Measurements from ENCODE around the gene KLF7.
A peak's percentile ranks its signal among the peaks of the same experiment; 100 is the strongest.

The KLF7 gene

DNA sequence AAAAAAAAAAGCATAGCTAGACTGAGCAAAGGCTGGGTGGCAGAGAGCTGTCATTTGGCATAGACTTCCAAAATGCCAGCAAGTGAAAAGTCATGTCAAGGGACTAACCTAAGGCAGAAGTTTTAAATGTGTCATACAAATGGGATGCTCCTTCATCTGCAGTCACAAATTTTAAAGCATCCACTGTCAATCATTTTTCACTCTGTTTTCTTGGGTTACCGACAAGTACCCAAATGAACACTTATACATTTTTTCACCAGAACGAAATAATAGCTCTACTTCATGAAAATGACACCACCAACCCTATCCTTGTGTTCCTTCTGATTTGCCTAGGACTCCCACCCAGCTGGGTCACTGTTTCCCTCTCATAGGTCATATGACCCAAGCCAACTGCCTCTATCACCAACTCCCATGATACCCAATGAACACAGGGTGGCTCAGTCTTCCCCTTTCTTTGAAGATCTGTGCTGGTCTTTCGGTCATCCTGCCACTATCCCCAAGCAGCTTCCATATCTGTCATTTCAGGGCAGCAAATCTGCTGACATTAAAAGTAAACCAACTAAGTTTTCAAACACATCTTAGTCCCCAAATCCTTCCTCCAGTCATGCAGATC is 21.5 kb downstream of the KLF7 start:
- no peak for DNase-seq

DNA sequence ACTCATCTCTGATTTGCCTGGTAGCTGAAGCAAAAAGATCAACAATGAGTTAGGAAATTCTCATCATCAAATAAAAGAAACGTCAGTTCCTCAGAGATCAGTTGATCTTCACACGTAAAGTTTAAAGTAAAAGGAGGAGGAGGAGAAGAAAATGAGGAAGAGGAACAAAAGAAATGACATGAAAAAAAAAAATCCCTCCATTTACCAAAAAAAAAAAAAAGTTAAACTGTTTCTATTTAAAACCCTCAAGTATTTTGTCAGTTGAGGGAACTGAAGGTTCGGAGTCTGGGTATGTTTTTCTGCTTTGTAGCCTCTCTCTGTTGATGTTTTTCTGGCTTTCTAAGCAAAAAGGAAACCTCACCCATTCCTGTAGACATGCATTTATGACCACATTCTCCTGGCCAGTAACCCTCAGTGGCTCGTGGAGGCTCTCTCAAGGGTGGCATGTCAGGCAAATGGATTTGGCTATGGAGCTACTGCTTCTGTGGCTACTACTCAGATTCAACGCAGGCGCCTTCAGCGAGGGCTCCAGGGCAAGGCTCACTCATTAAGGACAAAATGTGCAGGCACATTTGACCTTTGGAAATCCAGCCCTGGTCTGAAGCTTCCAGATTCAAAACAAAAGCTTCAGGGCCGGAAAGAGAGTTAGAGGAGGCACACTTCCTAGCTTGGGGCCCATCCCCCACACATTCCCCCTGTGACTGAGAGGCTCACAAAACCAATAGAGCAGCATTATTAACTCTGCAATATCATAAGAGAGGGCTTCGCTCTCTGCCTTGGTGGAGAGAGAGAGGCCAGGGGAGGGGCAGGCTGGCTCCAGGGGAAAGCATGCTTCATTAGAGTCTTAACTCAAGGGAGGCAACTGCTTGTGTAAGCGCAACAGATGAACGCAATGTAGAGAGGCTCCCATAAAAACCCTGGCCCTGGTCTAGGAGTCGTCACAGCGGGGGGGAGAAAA is 22.3 kb downstream of the KLF7 start:
- DNase-seq: peak; percentile 75

DNA sequence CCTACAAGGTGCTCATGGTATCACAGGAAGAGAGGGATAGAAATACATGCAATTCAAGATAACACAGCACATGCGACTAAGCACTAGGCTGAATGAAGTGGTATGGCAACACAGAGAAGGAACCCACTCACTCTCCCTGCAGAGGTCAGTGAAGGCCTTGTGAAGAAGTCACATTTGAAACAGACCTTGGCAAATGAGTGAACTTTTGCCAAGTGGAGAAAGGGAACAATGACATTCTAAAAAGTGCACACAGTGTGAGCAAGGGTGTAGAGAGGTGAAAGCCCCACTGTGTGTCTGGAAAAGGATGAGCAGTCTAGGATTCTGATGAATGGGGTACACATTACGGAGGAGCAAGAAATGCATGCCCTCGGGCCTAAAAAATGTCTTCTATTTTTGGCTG is 23.3 kb downstream of the KLF7 start:
- peak; percentile 27 for DNase-seq

DNA sequence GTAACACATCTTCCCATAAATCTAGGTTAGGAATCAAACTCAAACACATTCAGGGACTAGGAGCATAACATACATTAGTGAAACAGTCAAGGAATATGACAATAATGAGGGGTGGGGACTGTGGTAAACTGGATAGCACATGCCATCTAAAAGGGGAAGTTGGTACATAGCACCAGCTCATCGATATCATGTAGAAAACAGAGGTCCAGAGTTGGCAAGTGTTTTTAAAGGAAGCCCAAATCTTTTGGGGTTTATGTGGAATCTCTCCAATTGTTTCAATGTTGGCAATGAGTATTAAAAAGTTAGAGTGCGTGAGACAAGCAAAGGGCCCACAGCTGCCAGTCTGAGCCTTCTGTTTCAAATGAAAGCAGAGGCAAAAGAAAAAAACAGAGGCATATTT is 24.4 kb downstream of the KLF7 start:
- DNase-seq: no peak

DNA sequence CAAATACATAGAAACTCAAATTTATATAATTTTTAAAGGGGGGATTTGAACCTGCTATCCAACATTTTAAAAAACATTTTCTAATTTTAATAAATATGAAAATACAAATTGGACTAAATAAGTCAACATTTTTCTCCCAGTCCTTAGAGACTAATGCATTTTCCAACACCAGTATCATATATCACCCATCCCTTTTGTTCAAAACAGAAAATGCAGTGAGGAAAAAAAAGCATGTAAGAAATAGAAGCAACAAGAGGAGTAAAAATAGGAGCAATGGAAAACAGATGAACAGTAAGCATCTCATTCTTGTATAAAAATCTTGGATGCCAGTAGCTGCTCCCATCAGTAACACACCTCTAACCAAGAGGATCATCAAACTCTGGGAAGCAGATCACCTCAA is 25.5 kb downstream of the KLF7 start:
- no peak for DNase-seq

DNA sequence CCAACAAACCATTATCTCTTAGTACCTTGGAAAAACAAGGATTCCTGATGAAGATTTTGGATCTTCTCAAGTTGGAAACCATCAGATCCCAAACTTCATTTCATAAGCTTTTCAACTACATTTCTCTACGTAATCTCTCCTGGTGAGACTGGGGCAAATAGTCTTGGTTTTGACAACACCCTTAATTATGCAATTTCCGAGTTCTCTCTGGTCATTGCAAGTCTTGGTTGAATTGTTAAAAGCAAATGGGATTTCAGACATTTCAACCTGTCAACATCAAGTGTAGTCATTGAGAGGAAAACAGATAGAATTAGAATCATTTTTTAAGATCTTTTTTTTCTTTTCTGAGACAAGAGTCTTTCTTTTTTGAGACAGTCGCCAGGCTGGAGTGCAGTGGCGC is 26.2 kb downstream of the KLF7 start:
- DNase-seq: no peak

DNA sequence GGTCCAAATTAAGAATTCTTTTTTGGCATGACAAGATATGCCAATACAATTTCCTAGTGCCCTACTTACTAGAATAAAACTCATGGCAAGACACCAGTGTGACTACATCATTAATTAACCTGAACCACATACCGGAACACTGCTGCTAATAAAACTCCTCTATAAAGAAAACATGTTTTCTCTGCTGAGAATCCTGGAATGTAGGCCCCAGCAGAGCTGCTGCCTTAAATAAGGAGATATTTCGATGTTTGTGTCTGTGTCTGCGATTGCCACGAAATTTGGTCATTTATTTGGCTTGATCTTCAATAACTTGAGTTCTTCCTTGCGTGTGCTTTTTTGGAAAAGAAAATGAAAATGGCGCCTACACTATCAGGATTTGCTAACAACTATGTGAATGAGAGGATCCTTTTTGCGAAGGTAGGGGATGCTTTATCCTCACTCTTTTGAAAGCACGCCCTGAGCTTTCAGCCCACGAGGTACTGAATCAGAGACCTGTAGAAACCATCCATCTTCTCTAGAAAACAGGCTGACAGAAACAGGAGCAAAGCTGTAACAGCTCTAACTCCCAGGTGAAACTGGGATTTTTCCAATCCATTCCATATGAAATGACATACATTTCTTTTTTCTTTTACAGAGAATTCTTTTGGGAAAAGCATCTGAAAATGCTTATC is 27.0 kb downstream of the KLF7 start:
- no peak for DNase-seq

DNA sequence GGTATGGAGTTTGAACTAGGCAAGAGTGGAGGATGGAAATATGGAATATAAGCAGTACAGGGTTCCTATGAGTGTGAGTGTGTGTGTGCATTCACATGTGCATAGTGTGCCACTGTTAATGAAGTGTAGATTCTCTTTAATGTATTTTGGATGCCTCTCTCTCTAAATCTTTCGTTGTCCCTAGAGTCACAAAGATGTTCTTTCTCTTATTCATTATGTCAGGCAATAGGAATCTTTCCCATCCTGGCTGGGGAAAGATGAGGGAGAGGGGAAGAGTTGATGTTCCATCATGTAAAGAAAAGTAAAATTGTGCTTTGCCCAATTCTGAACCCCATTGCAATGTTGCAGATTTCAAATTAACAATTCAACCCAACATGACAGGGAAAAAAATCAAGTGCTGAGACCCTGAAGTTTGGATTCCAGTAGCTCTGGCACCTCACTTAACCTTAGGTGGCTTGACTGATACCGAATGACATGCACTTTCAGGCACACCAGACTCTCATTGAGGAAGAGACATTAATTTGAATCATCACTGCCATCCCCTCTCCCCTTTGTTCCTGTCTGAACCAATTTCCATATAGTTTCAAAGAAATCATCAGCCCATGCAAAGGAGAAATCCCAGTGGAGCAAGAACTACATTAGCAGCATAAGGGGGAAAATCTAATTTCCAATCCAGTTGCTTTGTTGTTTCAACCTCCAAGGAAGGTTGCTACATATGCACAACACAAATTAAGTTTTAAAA is 28.0 kb downstream of the KLF7 start:
- DNase-seq: no peak

DNA sequence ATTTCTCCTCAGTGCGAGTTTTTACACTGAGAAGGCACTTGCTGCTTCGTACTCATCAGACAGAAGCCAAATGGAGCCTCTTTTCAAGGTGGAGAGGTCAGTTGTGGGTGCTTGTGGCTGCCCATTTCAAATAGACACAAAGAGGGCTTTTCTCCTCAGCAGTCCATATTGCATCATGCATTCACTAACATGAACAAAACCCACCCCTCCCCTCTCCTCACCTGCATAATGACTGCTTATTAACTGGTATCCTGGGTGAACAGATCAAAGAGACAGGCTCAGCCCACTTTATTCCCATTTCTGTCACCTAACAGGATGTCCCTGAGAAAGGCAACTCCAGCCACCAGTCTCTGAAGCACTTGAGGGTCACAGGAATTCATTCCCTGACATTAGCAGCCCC is 28.9 kb downstream of the KLF7 start:
- no peak for DNase-seq

DNA sequence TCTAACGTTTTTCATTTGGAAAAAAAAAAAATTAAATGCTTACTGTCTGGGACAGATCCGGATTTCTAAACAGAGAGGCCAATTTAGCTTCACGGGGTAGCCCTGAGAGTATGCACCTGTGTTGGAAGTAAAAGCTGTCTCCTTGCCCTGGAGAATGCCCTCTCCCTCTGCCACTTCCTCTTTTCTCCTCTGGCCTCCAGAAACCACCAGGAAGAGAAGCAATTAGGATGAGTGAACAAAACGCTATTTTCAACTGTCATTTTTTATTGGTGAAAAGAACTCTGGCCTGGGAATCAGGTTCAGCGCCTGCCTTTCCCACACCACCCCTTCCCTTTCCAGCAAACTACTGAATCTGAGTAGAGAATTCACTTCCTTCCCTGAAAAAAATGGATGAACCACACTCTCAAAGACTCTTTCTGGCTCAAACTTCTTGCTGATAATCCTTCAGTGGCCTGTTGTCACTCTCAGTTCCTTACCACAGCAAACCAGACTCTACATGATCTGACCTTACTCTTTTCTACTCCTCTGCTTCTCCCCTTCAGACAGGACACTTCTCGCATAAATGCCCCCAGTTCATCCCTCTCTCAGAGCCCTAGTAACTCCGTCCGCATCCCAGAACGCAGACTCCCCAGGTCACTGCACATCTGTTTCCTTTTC is 29.8 kb downstream of the KLF7 start:
- DNase-seq: no peak

DNA sequence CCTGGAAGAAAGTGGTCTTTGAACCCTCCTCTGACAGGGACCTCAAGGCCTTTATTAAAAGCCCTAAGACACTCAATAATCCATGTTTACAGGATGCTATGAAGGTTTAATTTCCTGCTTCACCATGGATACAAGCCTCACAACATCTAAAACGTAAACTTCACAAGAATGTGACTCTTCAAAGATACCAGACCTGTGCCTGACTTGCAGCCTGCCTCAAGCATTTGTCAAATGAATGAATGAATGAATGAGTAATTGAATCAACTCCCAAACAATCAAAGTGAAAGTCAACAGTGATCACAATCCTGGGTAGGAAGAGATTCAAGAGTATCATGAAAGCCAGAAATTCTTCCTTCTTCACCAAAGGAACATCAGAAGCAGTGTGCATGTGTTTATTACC is 30.4 kb downstream of the KLF7 start:
- DNase-seq: no peak

DNA sequence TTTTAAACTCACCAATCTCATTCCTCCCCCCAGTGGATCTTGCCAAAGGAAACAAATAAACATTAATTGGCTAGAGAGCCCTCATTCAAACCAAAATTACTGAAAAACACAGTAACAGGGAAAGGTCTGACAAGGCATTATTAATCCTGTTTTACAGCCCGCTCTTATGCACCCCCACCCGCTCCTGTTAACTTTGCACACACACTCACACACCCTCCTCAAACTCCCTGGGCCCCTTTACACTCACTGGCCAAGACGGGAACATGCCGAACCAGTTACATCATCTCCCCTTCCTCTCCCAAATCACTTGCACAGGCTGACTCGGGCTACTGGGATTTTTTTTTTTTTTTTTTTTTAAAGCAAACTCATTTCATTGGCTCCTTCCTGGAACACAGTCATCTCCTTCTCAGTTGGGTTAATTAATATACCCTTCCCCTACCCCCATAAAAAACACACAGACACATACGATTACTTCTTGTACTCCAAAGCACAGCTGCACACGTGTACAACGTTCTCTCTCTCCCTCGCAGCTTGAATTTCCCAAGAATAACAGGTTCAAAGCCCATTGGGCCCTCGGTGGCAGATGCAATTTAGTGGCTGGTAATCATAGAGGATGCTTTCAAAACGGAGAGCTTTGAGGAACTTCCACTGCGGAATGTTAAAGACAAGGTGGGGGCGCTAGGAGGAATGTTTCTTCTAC is 31.8 kb downstream of the KLF7 start:
- DNase-seq: no peak

DNA sequence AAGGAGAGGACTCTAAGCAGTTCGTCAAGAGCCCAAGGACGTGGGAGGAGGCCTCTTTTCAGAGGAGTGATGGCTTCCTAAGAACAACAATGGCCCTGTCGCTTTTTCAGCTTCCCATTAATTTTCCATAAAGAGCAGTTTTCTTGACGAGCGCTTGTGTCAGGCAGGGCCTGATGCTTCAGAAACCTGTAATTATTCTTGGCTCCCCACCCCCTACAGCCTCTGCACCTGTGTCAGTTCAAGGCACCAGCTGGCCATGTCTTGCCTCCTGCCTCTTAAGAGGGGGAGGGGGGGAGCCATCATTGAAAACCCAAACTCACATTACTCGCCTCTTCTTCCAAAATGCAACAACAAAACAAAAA is 32.3 kb downstream of the KLF7 start:
- DNase-seq: no peak

DNA sequence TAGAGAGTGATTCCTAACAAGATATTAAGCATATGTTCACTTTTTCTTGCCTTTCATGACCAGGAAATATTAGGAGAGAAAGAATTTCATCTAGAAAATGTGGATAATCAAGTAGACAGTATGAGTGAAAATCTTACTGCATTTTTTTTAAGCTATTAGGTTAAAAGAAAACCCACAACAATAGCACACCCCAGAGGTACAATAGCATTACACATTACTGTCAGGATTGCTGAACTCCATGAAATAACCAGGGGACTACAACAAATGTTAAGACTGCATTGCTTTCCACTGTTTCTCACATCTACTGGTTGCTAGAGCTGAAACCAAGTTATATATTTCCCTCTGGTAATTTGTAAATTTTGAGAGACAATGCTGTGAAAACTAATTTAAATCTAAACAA is 33.7 kb downstream of the KLF7 start:
- DNase-seq: no peak

DNA sequence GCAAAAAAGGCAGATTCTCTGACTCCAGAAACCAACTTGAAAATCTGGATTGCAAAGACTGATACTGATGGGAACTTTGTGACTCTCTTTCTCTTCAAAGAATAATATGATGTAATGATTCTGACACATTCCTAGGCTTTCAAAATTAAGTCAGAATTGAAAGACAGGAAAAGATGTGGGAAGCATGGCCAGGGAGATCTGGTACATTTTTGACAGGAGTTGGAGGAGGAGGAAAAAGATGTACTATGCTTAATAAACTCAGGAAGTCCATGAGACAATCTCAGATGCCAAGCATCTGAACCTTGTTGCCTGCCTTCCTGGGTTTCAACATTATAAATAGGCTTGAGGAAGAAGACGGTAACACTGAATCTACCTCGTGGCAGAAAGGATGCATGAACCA is 34.2 kb downstream of the KLF7 start:
- no peak for DNase-seq

DNA sequence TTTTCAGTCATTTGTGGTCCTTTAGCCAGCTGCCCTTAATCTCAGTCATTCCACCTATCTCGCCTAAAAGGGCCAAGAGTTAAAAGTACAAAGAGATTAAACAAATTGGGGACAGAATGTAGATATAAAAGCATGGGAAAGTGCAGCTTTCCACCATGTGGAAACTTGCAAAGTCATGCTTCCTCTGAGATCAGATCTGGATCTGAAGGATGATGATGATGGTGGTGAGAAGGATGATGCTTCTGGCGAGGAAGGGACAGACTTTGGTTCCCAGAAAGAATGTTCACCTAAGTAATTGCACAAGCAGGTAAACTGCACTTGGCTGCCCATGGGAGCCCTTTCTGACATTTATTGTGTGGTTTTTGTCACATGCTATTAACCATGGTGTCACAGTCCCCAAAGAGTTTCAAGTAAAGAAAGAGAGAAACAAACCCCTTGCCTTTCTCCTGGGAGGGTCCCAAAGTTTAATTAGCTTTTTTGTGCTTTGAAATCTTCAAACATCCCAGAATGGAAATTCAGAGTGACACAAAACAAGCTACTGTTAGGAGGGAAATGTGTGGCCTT is 34.7 kb downstream of the KLF7 start:
- no peak for DNase-seq

DNA sequence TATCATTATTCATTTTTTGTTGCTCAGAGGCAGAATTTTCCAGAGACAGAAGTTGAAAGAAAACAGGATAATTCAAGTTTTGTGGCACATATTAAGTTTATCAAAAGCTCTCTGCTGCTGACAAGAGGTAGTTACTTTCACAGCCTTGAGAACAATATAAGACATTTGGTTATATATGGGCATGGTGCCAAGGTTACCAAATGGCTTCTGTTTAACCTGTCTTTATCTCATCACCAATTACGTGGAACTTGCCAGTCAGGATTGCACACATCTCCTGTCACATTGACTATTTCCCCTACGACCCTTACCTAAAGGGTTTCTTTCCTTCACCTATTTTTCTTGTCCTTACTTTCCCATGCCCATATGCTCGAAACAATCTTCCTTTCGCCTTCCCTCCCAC is 35.9 kb downstream of the KLF7 start:
- DNase-seq: no peak

DNA sequence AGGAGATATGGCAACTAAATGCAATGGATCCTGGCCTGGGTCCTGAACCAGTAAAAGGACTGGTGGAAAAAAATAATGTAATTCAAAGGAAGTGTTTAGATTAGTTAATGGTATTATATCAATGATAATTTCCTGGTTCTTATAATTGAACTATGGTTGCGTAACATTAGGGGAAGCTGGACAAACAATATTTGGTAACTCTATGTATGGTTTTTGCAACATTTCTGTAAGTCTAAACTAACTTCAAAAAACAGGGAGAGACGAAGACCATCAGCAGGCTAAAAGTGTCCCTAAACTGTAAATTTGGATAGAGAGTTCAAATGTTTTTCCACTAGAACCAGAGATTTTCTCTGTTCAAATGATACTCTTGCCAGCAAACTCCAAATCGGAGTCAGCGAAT is 36.9 kb downstream of the KLF7 start:
- no peak for DNase-seq

DNA sequence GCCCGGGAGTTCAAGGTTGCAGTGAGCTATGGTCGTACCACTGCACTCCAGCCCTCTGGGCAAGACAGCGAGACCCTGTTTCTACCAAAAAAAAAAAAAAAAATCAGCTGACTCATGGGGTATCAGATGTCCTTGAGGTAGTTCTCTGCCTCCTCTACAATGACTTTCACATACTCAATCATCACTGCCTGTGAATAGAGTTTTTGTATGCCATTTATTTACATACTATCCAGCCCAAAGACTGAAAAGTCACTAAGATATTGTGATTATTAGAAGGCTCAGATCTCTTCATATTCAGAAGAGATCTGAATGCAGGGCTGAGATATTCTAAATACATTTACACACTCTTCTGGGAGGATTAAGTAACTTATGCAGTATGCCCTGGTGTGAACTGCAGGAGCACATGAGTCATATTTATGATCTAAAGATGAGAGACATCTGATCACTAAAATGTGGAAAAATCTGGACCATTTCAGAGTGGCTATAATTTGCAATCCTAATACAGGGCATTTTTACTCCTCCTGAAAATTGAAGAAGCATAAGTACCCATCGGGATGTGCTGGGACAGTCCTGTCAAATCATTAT is 38.9 kb downstream of the KLF7 start:
- DNase-seq: no peak

DNA sequence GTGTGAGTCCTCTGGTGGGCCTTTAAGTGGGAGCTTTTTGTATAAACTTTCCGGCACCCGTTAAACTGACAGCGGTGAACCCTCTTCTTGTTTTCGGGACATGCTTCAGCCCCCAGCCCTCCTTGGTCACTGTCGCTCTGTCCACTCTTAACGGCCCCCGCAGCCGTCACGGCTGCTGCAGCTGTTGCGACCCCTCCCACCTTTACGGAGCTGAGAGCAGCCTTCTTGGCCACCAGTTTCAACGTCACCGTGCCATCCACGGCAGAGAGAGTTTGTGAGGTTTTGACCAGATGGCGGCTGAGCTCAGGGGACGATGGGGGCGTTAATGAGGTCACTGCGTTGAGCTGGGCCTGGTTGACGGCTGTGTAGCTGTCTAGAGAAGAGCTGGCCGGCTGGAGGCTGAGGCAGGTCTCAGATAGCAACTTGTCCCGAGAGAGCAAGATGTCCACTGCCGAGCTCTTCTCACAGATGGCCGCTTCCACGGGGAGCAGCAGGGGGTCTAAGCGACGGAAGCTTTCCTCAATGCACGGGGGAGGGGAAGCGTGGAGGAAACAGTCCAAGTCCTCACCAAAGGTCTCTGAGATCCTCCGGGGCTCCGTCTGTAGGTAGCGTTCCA is 41.9 kb downstream of the KLF7 start:
- no peak for DNase-seq

DNA sequence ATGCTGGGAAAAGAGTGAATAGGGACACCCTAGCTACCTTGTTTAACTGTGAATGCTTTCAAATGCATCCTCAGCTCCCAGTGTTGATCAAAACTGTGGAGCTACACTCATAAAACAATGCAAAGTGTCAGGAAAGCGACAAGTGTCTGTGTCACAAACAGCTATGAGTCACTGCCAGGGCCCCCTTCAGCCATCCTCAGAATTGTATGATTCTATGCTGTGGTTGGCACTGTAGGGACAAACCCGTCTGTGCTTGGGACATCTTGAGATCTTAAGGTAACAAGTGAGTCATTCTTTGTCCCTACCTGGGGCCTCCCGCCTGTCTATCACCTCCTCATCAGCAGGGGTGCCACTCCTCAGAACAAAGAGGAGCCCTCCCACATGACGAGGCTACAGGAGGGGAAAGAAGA is 42.4 kb downstream of the KLF7 start:
- DNase-seq: peak; percentile 62
